ENCODE data around the gene NEURL4. TPM values are rescaled to one million over a fixed set of nuclear protein-coding genes. Genes with fewer than 3 reads are reported as not detected.

Gene NEURL4
- total and polyA plus RNA-seq, 4 experiments from 2014 or later = 0.97 to 81.6 (median 38.1) TPM

DNA sequence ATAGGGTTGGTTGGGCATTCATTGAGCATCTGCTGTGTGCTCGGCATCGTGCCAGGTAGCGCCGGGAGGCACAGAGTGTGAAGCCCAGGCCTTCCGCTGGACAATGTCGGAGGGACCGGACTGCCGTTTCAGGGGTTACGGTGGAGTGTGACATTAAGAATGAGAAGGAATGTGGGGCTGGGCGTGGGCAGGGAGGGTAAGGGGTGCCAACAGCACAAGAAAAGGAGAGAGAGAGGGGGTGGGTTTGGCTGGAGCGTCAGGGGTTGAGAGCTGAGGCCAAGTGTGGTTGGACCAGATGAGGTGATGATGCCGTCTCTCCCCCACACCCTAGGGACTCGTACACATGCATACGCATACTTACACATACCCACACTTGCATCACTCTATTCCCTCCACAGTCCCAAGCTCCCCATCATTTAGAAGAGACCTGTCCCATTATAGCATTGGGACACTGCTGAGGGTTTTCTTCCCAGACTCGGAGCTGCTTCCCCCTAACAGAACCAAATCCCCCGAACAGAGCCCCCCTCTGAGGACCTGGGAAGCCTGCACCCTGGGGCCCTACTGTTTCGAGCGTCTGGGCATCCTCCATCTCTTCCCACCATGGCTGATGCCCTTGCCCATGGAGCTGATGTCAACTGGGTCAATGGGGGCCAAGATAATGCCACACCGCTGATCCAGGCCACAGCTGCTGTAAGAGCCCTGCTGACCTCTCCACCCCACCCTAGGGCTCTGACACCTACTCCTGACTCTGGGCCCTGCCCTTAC is 19.5 kb upstream of the NEURL4 start:
- Mint-ChIP-seq H3K36me3 (peaks cover 17 to 53% of the 10 kb centered on the region in 2 donors), H3K27ac (peak overlapping the region in 4 of 7 donors; percentile 80 to 91 (median 82)), H3K9me3 (peaks cover 0 to 2% (median 0%) of the 10 kb centered on the region in 8 donors), H3K4me3 (peak overlapping the region in 1 of 8 donors; percentile 24), H3K4me1 (peaks cover 18 to 56% (median 35%) of the 10 kb centered on the region in 4 donors), H3K27me3 (no peaks in the 10 kb centered on the region)
- Histone ChIP-seq H3K27me3 (ENCODE audit: insufficient read depth, low read length) (no peaks in the 10 kb centered on the region), H3K36me3 (ENCODE audit: insufficient read depth, low read length) (peaks cover 56% of the 10 kb centered on the region), H3K4me1 (ENCODE audit: insufficient read depth, low read length) (peaks cover 30% of the 10 kb centered on the region), H3K9me3 (ENCODE audit: control insufficient read depth in 1 of 2, low read length in 2 of 2) (no peaks in the 10 kb centered on the region), H3K27ac (ENCODE audit: low read depth, low read length) (no peak overlapping the region), H3K4me3 (ENCODE audit: low read length in 2 of 2) (no peak overlapping the region)
- DNase-seq = no peak
- ChIA-PET CTCF (ENCODE audit: partially characterized antibody) (interaction anchor here (1.2 to 4.7 kb wide), 6 partner anchors 7 to 88 kb away, joined by 3 to 58 read pairs (median 6); partner anchors contain the start of genes ACAP1, GPS2 and SLC2A4), POLR2A (ENCODE audit: partially characterized antibody) (interaction anchor here (0.6 to 8.0 kb wide), 13 partner anchors 7 to 267 kb away, joined by 3 to 146 read pairs (median 4); partner anchors contain the start of genes ACAP1, FXR2, GPS2 and NEURL4)
- intact Hi-C loops (cut with micrococcal nuclease) = no loop called here

DNA sequence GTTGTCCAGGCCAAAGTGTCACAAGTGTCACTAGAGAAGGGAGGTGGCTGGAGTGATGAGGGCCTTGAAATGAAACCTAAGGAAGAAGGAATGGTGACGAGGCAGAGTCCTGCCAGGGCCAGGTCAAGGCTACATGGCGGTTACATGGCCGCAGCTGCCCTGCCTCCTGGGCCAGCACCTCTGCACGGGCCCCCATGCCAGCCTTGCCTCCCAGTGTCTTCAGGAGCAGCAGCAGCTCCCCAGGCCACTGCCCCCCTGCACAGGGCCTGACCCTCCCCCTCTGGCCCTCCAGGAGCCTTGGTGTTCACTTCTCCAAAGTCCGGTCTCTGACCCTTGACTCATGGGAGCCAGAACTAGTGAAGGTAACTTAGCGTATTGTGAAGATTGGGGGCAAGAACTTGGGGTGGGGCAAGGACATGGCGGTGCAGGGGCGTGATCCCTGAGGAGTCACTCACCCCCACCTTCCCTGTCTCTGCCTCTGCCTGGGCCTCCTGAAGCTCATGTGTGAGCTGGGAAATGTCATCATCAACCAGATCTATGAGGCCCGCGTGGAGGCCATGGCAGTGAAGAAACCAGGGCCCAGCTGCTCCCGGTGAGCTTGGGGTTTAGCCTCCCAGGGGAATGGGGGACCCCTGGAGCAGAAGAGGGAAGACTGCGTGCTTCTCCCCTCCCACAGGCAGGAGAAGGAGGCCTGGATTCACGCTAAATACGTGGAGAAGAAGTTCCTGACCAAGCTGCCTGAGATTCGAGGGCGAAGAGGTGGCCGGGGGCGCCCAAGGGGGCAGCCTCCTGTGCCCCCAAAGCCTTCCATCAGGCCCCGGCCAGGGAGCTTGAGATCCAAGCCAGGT is 18.7 kb upstream of the NEURL4 start:
- CTCF ChIA-PET (ENCODE audit: partially characterized antibody) = interaction anchor here (1.3 to 4.7 kb wide), 4 partner anchors 10 to 89 kb away, joined by 3 to 58 read pairs (median 35); partner anchors contain the start of gene ACAP1
- H3K4me1 ChIP-seq (ENCODE audit: insufficient read depth, low read length) = peaks cover 30% of the 10 kb centered on the region
- peak in 1 of 5 donors; percentile 35 for DNase-seq
- Mint-ChIP-seq H3K4me1 (peaks cover 20 to 50% (median 33%) of the 10 kb centered on the region in 4 donors), H3K4me3 (no peak overlapping the region), H3K27ac (peak overlapping the region in 2 of 7 donors; percentile 70 to 91), H3K27me3 (no peaks in the 10 kb centered on the region), H3K9me3 (peaks cover 0 to 2% (median 0%) of the 10 kb centered on the region in 8 donors), H3K36me3 (peaks cover 20 to 57% of the 10 kb centered on the region in 2 donors)
- POLR2A ChIA-PET (ENCODE audit: partially characterized antibody) = interaction anchor here (0.9 to 8.0 kb wide), 9 partner anchors 11 to 209 kb away, joined by 3 to 146 read pairs (median 6); partner anchors contain the start of genes ACAP1, GPS2, NEURL4 and SLC2A4
- H3K4me3 ChIP-seq (ENCODE audit: low read length in 2 of 2) = no peak overlapping the region
- H3K27ac ChIP-seq (ENCODE audit: low read depth, low read length) = no peak overlapping the region
- no peaks in the 10 kb centered on the region for H3K27me3 ChIP-seq (ENCODE audit: insufficient read depth, low read length)
- intact Hi-C loops (cut with micrococcal nuclease) = no loop called here
- H3K36me3 ChIP-seq (ENCODE audit: insufficient read depth, low read length) = peaks cover 64% of the 10 kb centered on the region
- H3K9me3 ChIP-seq (ENCODE audit: control insufficient read depth in 1 of 2, low read length in 2 of 2) = no peaks in the 10 kb centered on the region

DNA sequence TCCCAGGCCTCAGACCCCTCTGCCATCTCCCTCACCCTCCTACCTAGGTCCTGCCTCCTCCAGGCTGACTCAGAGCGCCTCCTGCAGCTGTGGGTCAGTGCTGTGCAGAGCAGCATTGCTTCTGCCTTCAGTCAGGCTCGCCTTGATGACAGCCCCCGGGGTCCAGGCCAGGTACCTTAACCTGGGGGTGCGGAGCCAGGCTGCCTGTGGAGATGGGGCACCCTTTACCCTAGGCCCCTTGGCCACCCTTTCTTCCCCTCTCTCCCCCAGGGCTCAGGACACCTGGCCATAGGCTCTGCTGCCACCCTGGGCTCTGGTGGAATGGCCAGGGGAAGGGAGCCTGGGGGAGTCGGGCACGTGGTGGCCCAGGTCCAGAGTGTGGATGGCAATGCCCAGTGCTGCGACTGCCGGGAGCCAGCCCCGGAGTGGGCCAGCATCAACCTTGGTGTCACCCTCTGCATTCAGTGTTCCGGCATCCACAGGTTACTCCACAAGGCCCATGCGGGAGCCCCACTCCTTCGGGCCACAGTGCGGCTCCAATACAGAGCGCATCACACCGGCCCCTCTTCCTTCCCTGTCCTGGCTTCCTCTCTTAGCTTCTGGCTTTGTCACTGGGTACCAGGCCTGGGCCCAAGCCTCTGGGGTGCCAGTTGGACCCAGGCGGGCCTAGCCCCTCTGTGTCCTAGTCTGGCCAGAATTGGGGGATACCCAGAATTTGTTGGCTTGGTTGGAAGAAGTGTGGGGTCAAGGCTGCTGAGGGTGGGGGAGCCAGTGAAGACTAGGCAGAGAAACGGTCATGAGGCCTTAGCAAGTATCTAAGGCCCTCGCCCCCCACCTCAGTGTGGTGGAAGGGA is 17.9 kb upstream of the NEURL4 start:
- no peak overlapping the region for H3K27ac ChIP-seq (ENCODE audit: low read depth, low read length)
- peaks cover 70% of the 10 kb centered on the region for H3K36me3 ChIP-seq (ENCODE audit: insufficient read depth, low read length)
- no peak overlapping the region for H3K4me3 ChIP-seq (ENCODE audit: low read length in 2 of 2)
- Mint-ChIP-seq H3K9me3 (peaks cover 0 to 2% (median 0%) of the 10 kb centered on the region in 8 donors), H3K36me3 (peaks cover 20 to 63% of the 10 kb centered on the region in 2 donors), H3K27me3 (no peaks in the 10 kb centered on the region), H3K4me1 (peaks cover 15 to 42% (median 27%) of the 10 kb centered on the region in 4 donors), H3K4me3 (no peak overlapping the region), H3K27ac (peak overlapping the region in 1 of 7 donors; percentile 40)
- H3K9me3 ChIP-seq (ENCODE audit: control insufficient read depth in 1 of 2, low read length in 2 of 2) = no peaks in the 10 kb centered on the region
- intact Hi-C loops (cut with micrococcal nuclease) = loop anchor here (1.0 kb wide), 1 partner anchor 23 kb away; no protein-coding TSS in a partner anchor
- ChIA-PET CTCF (ENCODE audit: partially characterized antibody) (interaction anchor here (3.0 to 4.7 kb wide), 4 partner anchors 11 to 22 kb away, joined by 15 to 39 read pairs (median 31); partner anchors contain the start of genes ACAP1 and NEURL4), POLR2A (ENCODE audit: partially characterized antibody) (interaction anchor here (1.1 to 8.0 kb wide), 4 partner anchors 10 to 67 kb away, joined by 4 to 146 read pairs (median 39); partner anchors contain the start of genes ACAP1 and NEURL4)
- H3K27me3 ChIP-seq (ENCODE audit: insufficient read depth, low read length) = no peaks in the 10 kb centered on the region
- H3K4me1 ChIP-seq (ENCODE audit: insufficient read depth, low read length) = peaks cover 22% of the 10 kb centered on the region
- DNase-seq = peak in 1 of 5 donors; percentile 35

DNA sequence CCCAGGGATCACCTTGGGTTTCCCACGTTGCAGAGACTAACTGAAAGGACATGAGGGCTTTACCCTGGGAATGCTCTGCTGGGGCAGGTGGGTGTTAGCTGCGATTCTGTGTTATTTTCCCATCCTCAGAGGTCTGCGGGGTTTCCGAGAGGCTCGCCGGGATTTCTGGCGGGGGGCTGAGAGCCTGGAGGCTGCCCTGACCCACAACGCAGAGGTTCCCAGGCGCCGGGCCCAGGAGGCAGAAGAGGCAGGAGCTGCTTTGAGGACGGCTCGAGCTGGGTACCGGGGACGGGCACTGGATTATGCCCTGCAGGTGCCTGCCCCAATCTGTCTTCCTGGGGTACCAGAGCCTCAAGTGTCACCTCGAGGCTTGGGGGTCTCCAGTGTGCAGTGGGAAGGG is 14.1 kb upstream of the NEURL4 start:
- ChIA-PET POLR2A (ENCODE audit: partially characterized antibody) (interaction anchor here (0.9 to 3.6 kb wide), 3 partner anchors 11 to 307 kb away, joined by 3 to 22 read pairs (median 4); partner anchors contain the start of genes NEURL4 and SLC16A13), CTCF (ENCODE audit: partially characterized antibody) (interaction anchor here (1.2 to 3.9 kb wide), 5 partner anchors 13 to 33 kb away, joined by 3 to 31 read pairs (median 6); partner anchors contain the start of gene NEURL4)
- Mint-ChIP-seq H3K27ac (peak overlapping the region in 2 of 7 donors; percentile 29 to 82), H3K4me3 (no peak overlapping the region), H3K4me1 (peaks cover 14 to 42% (median 22%) of the 10 kb centered on the region in 4 donors), H3K36me3 (peaks cover 34 to 64% of the 10 kb centered on the region in 2 donors), H3K9me3 (peaks cover 0 to 2% (median 0%) of the 10 kb centered on the region in 8 donors), H3K27me3 (no peaks in the 10 kb centered on the region)
- no peak overlapping the region for H3K27ac ChIP-seq (ENCODE audit: low read depth, low read length)
- H3K4me1 ChIP-seq (ENCODE audit: insufficient read depth, low read length) = peaks cover 26% of the 10 kb centered on the region
- no peak overlapping the region for H3K4me3 ChIP-seq (ENCODE audit: low read length in 2 of 2)
- no peaks in the 10 kb centered on the region for H3K27me3 ChIP-seq (ENCODE audit: insufficient read depth, low read length)
- DNase-seq = no peak
- H3K36me3 ChIP-seq (ENCODE audit: insufficient read depth, low read length) = peaks cover 78% of the 10 kb centered on the region
- H3K9me3 ChIP-seq (ENCODE audit: control insufficient read depth in 1 of 2, low read length in 2 of 2) = no peaks in the 10 kb centered on the region
- intact Hi-C loops (cut with micrococcal nuclease) = no loop called here

DNA sequence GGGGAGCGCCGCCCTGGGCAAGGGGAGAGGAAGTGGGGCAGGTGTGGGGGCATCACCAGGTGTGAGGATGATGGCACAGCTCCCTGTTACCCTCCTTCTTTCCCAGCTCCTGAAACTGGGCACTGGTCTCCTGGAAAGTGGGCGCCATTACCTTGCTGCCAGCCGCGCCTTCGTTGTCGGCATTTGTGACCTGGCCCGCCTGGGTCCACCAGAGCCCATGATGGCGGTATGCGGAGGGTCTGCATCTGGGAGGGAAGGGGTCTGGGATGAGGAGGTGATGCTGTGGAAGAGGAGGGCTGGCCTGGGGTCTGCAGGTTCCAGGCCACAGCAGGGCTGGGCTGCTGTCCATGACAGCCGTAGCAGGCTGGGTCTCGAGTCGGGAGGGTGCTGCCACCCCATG is 12.7 kb upstream of the NEURL4 start:
- H3K36me3 ChIP-seq (ENCODE audit: insufficient read depth, low read length) = peaks cover 64% of the 10 kb centered on the region
- CTCF ChIA-PET (ENCODE audit: partially characterized antibody) = interaction anchor here (1.0 to 3.9 kb wide), 5 partner anchors 8 to 219 kb away, joined by 3 to 12 read pairs (median 3); partner anchors contain the start of gene TMEM95
- H3K4me3 Mint-ChIP-seq = no peak overlapping the region
- H3K27me3 Mint-ChIP-seq = no peaks in the 10 kb centered on the region
- H3K36me3 Mint-ChIP-seq = peaks cover 38 to 64% of the 10 kb centered on the region in 2 donors
- H3K4me3 ChIP-seq (ENCODE audit: low read length in 2 of 2) = no peak overlapping the region
- H3K27ac ChIP-seq (ENCODE audit: low read depth, low read length) = no peak overlapping the region
- H3K4me1 Mint-ChIP-seq = peaks cover 21 to 46% (median 33%) of the 10 kb centered on the region in 4 donors
- no peaks in the 10 kb centered on the region for H3K9me3 ChIP-seq (ENCODE audit: control insufficient read depth in 1 of 2, low read length in 2 of 2)
- no peaks in the 10 kb centered on the region for H3K27me3 ChIP-seq (ENCODE audit: insufficient read depth, low read length)
- DNase-seq = no peak
- peak overlapping the region in 4 of 7 donors; percentile 57 to 95 (median 76) for H3K27ac Mint-ChIP-seq
- POLR2A ChIA-PET (ENCODE audit: partially characterized antibody) = interaction anchor here (0.7 to 4.3 kb wide), 5 partner anchors 8 to 26 kb away, joined by 3 to 29 read pairs (median 4); partner anchors contain the start of gene NEURL4
- intact Hi-C loops (cut with micrococcal nuclease) = no loop called here
- peaks cover 0 to 2% (median 0%) of the 10 kb centered on the region in 8 donors for H3K9me3 Mint-ChIP-seq
- peaks cover 39% of the 10 kb centered on the region for H3K4me1 ChIP-seq (ENCODE audit: insufficient read depth, low read length)

DNA sequence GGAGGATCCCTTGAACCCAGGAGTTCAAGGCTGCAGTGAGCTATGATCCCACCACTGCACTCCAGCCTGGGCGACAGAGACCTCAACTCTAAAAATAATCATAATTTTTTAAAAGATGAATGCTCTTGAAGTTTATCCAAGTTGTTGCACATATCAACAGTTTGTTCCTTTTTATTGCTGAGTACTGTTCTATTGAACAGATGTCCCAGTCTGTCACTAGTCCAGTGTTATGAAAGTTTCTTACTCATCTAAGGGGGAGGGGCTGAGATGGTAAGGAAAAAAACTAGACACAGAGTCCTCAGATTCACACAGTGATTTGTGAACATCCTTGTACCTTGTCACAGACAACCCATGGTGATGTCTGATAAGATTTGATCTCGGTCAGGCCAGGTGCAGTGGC is 11.0 kb upstream of the NEURL4 start:
- Histone ChIP-seq H3K9me3 (ENCODE audit: control insufficient read depth in 1 of 2, low read length in 2 of 2) (no peaks in the 10 kb centered on the region), H3K36me3 (ENCODE audit: insufficient read depth, low read length) (peaks cover 49% of the 10 kb centered on the region), H3K27ac (ENCODE audit: low read depth, low read length) (no peak overlapping the region), H3K4me3 (ENCODE audit: low read length in 2 of 2) (no peak overlapping the region), H3K4me1 (ENCODE audit: insufficient read depth, low read length) (peaks cover 52% of the 10 kb centered on the region), H3K27me3 (ENCODE audit: insufficient read depth, low read length) (no peaks in the 10 kb centered on the region)
- Mint-ChIP-seq H3K9me3 (peaks cover 0 to 2% (median 0%) of the 10 kb centered on the region in 8 donors), H3K27ac (peak overlapping the region in 3 of 7 donors; percentile 48 to 83 (median 76)), H3K36me3 (peaks cover 32 to 56% of the 10 kb centered on the region in 2 donors), H3K27me3 (no peaks in the 10 kb centered on the region), H3K4me3 (peak overlapping the region in 1 of 8 donors; percentile 33), H3K4me1 (peaks cover 29 to 51% (median 41%) of the 10 kb centered on the region in 4 donors)
- intact Hi-C loops (cut with micrococcal nuclease) = no loop called here
- POLR2A ChIA-PET (ENCODE audit: partially characterized antibody) = interaction anchor here (4.3 to 7.0 kb wide), 4 partner anchors 8 to 44 kb away, joined by 22 to 146 read pairs (median 45); partner anchors contain the start of gene NEURL4
- CTCF ChIA-PET (ENCODE audit: partially characterized antibody) = interaction anchor here (1.1 to 5.8 kb wide), 4 partner anchors 10 to 125 kb away, joined by 3 to 58 read pairs (median 4); no protein-coding TSS in a partner anchor
- DNase-seq = no peak

Data from CD4-positive, alpha-beta memory T cell (primary cell).